Stimulated activated CD8-positive, alpha-beta memory T cell treated with anti-CD3 and anti-CD28 coated beads, Interleukin-7, amount 100 ng/mL, for 24 hours (primary cell): ENCODE data around the gene ADTRP.
"Not testable (repeated sequence)": the region's sequence is repeated elsewhere in the genome, so short reads cannot be mapped to it uniquely, and the experiment has no call there.

Experiments
- DNase-seq: peaks from one replicate; pipeline ENCODE4 v3.0.0-alpha.2; 2020; ENCODE audit warnings: low read depth

Gene ADTRP

GRCh38 chr6:11689847-11690246 lies 88.8 kb downstream of the ADTRP start:
- DNase-seq = no peak

GRCh38 chr6:11689400-11689799 lies 89.2 kb downstream of the ADTRP start:
- DNase-seq = not testable (repeated sequence)

- DNase-seq = no peak
These were observed 90.2 kb downstream of the ADTRP start for GRCh38 chr6:11688425-11688709.

- DNase-seq = no peak
These were observed 93.0 kb downstream of the ADTRP start for GRCh38 chr6:11685481-11686093.

GRCh38 chr6:11684901-11685480 lies 93.6 kb downstream of the ADTRP start:
- DNase-seq = no peak

GRCh38 chr6:11683871-11684270 lies 94.7 kb downstream of the ADTRP start:
- no peak for DNase-seq

- no peak for DNase-seq
These were observed 96.0 kb downstream of the ADTRP start for GRCh38 chr6:11682561-11682975.

GRCh38 chr6:11681770-11682169 lies 96.8 kb downstream of the ADTRP start:
- DNase-seq = no peak

GRCh38 chr6:11681357-11681756 lies 97.2 kb downstream of the ADTRP start:
- no peak for DNase-seq

GRCh38 chr6:11680479-11680878 lies 98.1 kb downstream of the ADTRP start:
- DNase-seq = not testable (repeated sequence)

- no peak for DNase-seq
These were observed 99.5 kb downstream of the ADTRP start for GRCh38 chr6:11679099-11679498.

GRCh38 chr6:11675601-11676000 lies 103.0 kb downstream of the ADTRP start:
- DNase-seq = no peak

GRCh38 chr6:11672669-11673068 lies 105.9 kb downstream of the ADTRP start:
- DNase-seq = no peak

- no peak for DNase-seq
These were observed 106.3 kb downstream of the ADTRP start for GRCh38 chr6:11672256-11672655.

GRCh38 chr6:11669696-11670095 lies 108.9 kb downstream of the ADTRP start:
- no peak for DNase-seq

GRCh38 chr6:11668455-11668854 lies 110.1 kb downstream of the ADTRP start:
- no peak for DNase-seq

- DNase-seq = no peak
These were observed 110.7 kb downstream of the ADTRP start for GRCh38 chr6:11667876-11668275.

- no peak for DNase-seq
These were observed 112.8 kb downstream of the ADTRP start for GRCh38 chr6:11665604-11666326.
